22Rv1 (cell line): ENCODE results near the gene GALK2.

Experiments
- ZFX ChIP-seq: fragments of 450-650 bp; IDR thresholded peaks from 2 replicates; pipeline ENCODE4 v1.6.1; 2017; ENCODE audit warnings: antibody characterized with exemption, borderline replicate concordance
- TF ChIP-seq, protein P1 (sequence below): fragments of 450-650 bp; IDR thresholded peaks from 2 replicates; pipeline ENCODE4 v1.5.1; 2017; ENCODE audit warnings: mild to moderate bottlenecking

DNA sequence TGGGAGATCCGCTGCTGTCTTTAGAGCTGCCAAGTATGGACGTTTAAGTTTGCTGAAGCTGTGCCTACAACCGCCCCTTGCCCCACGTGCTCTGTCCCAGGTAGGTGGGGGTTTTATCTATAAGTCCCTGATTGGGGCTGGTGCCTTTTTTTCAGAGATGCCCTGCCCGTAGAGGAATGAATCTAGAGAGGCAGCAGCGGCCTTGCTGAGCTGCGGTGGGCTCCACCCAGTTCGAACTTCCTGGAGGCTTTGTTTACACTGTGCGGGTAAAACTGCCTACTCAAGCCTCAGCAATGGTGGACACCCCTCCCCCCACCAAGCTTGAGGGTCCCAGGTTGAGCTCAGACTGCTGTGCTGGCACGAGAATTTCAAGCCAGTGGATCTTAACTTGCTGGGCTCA lies 169.6 kb downstream of the GALK2 start:
- TF ChIP-seq, protein P1, sequence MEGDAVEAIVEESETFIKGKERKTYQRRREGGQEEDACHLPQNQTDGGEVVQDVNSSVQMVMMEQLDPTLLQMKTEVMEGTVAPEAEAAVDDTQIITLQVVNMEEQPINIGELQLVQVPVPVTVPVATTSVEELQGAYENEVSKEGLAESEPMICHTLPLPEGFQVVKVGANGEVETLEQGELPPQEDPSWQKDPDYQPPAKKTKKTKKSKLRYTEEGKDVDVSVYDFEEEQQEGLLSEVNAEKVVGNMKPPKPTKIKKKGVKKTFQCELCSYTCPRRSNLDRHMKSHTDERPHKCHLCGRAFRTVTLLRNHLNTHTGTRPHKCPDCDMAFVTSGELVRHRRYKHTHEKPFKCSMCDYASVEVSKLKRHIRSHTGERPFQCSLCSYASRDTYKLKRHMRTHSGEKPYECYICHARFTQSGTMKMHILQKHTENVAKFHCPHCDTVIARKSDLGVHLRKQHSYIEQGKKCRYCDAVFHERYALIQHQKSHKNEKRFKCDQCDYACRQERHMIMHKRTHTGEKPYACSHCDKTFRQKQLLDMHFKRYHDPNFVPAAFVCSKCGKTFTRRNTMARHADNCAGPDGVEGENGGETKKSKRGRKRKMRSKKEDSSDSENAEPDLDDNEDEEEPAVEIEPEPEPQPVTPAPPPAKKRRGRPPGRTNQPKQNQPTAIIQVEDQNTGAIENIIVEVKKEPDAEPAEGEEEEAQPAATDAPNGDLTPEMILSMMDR, result no peak
- no peak for TF ChIP-seq ZFX
